Fibroblast of skin of back (primary cell): Measurements from ENCODE around the gene OR4C5. TPM values are rescaled to one million over a fixed set of nuclear protein-coding genes. Genes with fewer than 3 reads are reported as not detected.
"Not testable (repeated sequence)": the region's sequence is repeated elsewhere in the genome, so short reads cannot be mapped to it uniquely, and the experiment has no call there.

Experiments used
- DNase-seq: peaks from one replicate; pipeline ENCODE4 v3.0.0-alpha.2; 2013
- polyA plus RNA-seq, 2 experiments: library from polyadenylated mRNA; unstranded; fragments of 120-200 nt; gene quantifications; one replicate each; pipeline ENCODE4 v1.2.1, GENCODE V29; 2013; ENCODE audit not compliant: insufficient read length in 2 of 2

The OR4C5 gene
- polyA plus RNA-seq (2013, experiment 1 of 2; ENCODE audit: insufficient read length), result not detected
- polyA plus RNA-seq (2013, experiment 2 of 2; ENCODE audit: insufficient read length), result not detected

- DNase-seq, result no peak
Observed at GRCh38 chr11:48366365-48366764, at the start of gene OR4C5. TSS of gene OR4C5 (minus strand) at chr11:48366465. CDS start at chr11:48366465, 0 bp downstream.

GRCh38 chr11:48384670-48385069 is 18.4 kb upstream of the OR4C5 start:
- DNase-seq, result no peak

GRCh38 chr11:48384151-48384550 is 17.9 kb upstream of the OR4C5 start:
- DNase-seq, result not testable (repeated sequence)

GRCh38 chr11:48361289-48361688 is 5.0 kb downstream of the OR4C5 start:
- not testable (repeated sequence) for DNase-seq

GRCh38 chr11:48354677-48355076 is 11.6 kb downstream of the OR4C5 start:
- DNase-seq, result no peak

GRCh38 chr11:48354013-48354412 is 12.3 kb downstream of the OR4C5 start:
- no peak for DNase-seq

- DNase-seq, result not testable (repeated sequence)
Observed at GRCh38 chr11:48346286-48346685, 20.0 kb downstream of the OR4C5 start.

GRCh38 chr11:48342505-48342904 is 23.8 kb downstream of the OR4C5 start:
- DNase-seq, result not testable (repeated sequence)

GRCh38 chr11:48341466-48341865 is 24.8 kb downstream of the OR4C5 start:
- no peak for DNase-seq

GRCh38 chr11:48324620-48325019 is 41.6 kb downstream of the OR4C5 start, which contains the start of gene OR4C3:
TSS of gene OR4C3 (plus strand) at chr11:48324920. CDS start at chr11:48325022, 102 bp downstream.
- not testable (repeated sequence) for DNase-seq

- DNase-seq, result not testable (repeated sequence)
Observed at GRCh38 chr11:48319813-48320212, 46.5 kb downstream of the OR4C5 start.
